ENCODE measurements around the gene MBD1.
"Not testable (repeated sequence)": the region's sequence is repeated elsewhere in the genome, so short reads cannot be mapped to it uniquely, and the experiment has no call there.

Gene MBD1

DNA sequence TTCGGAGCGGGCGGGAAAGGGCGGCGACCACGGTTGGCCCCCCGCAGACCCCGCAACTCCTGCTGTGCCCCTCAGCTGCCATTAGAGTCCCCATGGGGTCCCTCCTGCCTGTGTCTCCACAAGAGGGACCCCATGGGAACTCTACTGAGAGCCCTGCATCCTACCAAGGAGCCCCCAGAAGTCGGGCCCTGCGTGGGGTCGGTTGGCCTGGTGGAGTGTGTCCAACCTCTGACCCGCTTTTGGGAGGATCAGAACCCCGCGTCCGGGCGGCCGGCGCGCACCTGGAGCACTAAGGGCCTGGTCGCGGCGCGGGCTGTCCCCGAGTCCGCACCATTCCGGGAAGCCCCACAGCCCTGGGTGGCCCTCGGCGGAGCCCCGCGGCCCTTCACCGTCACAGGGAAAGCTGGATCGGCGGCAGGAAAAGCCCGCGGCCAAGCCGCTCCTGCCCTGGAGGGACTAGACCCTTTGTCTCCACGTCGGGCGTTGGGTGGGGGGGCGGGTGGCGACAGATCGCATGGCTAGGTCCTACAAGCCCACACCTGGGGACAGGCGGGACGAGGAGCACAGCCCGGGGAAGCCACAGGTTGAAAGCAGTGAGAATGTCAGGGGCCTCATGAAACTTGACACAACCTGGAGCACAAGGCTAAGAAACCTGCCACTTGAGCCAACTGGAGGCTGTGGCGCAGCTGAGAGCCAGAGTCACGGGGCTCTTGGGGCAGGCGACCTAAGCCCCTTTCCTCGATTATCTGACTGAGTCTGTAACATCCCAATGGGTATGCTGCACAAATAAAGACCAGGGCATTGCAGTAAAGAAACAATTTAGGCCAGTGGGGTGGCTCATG, 17.3 kb upstream of the MBD1 start:
- in situ Hi-C loops (cut with MboI; ENCODE audit: low pct_unique_long_range_greater_than_20kb, low sequenced_read_pairs), result no loop called here
- DNase-seq, result no peak

GRCh38 chr18:50297621-50298442, 16.5 kb upstream of the MBD1 start:
- in situ Hi-C loops (cut with MboI; ENCODE audit: low pct_unique_long_range_greater_than_20kb, low sequenced_read_pairs), result no loop called here
- DNase-seq, result peak; percentile 80

GRCh38 chr18:50293039-50293438, 11.7 kb upstream of the MBD1 start:
- no peak for DNase-seq
- in situ Hi-C loops (cut with MboI; ENCODE audit: low pct_unique_long_range_greater_than_20kb, low sequenced_read_pairs), result no loop called here

DNA sequence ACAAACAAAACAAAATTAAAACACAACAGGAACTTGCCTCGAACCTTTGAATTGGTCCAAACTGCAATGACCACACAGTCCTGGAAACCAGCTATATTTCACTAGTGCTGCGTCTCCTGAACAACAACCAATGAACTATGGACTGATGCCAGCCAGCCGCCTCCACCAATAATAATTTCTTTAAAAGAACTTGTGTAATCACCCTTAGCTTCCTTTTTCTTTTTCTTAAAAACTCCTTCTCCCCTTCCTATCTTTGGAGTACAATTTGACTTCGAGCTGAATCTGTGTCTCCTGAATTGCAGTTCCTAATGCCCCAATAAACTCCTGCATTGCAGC, 7.8 kb upstream of the MBD1 start:
- in situ Hi-C loops (cut with MboI; ENCODE audit: low pct_unique_long_range_greater_than_20kb, low sequenced_read_pairs), result no loop called here

GRCh38 chr18:50288348-50289107, 7.2 kb upstream of the MBD1 start:
- in situ Hi-C loops (cut with MboI; ENCODE audit: low pct_unique_long_range_greater_than_20kb, low sequenced_read_pairs); DNase-seq: not testable (repeated sequence)

More for the DNA sequence above, 7.8 kb upstream of the MBD1 start:
- no peak for DNase-seq

- DNase-seq, result peak; percentile 99
- in situ Hi-C loops (cut with MboI; ENCODE audit: low pct_unique_long_range_greater_than_20kb, low sequenced_read_pairs), result no loop called here
These were observed 6.4 kb upstream of the MBD1 start, which contains the start of gene CXXC1 for GRCh38 chr18:50287441-50288347. Gene CXXC1, minus strand, starts transcription at chr18:50287692. Its CDS starts 103 bp downstream, at chr18:50287589.

GRCh38 chr18:50287028-50287440, 5.7 kb upstream of the MBD1 start:
- in situ Hi-C loops (cut with MboI; ENCODE audit: low pct_unique_long_range_greater_than_20kb, low sequenced_read_pairs), result no loop called here
- DNase-seq, result no peak

- in situ Hi-C loops (cut with MboI; ENCODE audit: low pct_unique_long_range_greater_than_20kb, low sequenced_read_pairs), result no loop called here
These were observed 5.2 kb upstream of the MBD1 start for GRCh38 chr18:50286391-50287027.

DNA sequence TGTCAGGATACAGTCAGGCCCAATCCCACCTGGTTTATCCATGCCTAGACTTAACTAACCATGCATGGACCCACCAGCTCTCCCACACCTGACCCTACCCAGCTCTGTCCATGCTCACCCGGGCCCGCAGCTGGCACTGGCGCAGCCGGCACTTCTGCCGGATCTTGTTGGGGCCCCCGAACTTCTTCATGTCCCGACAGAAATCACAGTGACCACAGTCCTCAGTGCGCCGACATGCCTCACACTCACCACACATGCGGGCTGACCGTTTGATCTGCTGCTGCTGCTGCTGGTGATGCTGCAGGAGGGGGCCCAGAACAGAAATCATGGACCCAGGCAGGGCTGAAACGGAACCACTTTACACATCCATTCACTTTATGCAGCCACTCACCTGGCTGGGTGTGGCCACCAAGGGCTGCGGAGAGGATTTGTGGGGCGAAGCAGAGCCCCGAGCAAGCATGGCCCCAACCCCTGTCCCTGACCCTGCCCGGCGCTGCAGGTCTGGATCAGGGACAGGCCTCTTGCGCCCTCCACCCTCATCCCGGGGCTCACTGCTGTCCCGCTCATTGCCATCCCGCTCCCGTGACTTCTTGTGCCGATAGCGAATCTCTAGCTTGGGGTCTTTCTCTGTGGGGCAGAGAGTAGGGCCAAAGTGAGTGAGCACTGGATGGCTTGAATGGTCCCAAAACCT, 4.5 kb upstream of the MBD1 start:
- DNase-seq, result no peak
- in situ Hi-C loops (cut with MboI; ENCODE audit: low pct_unique_long_range_greater_than_20kb, low sequenced_read_pairs), result no loop called here

More at GRCh38 chr18:50286391-50287027, 5.2 kb upstream of the MBD1 start:
- no peak for DNase-seq

- no peak for DNase-seq
- in situ Hi-C loops (cut with MboI; ENCODE audit: low pct_unique_long_range_greater_than_20kb, low sequenced_read_pairs), result no loop called here
These were observed 3.7 kb upstream of the MBD1 start for GRCh38 chr18:50285071-50285470.

GRCh38 chr18:50284255-50284885, 3.0 kb upstream of the MBD1 start:
- no peak for DNase-seq
- in situ Hi-C loops (cut with MboI; ENCODE audit: low pct_unique_long_range_greater_than_20kb, low sequenced_read_pairs), result no loop called here

DNA sequence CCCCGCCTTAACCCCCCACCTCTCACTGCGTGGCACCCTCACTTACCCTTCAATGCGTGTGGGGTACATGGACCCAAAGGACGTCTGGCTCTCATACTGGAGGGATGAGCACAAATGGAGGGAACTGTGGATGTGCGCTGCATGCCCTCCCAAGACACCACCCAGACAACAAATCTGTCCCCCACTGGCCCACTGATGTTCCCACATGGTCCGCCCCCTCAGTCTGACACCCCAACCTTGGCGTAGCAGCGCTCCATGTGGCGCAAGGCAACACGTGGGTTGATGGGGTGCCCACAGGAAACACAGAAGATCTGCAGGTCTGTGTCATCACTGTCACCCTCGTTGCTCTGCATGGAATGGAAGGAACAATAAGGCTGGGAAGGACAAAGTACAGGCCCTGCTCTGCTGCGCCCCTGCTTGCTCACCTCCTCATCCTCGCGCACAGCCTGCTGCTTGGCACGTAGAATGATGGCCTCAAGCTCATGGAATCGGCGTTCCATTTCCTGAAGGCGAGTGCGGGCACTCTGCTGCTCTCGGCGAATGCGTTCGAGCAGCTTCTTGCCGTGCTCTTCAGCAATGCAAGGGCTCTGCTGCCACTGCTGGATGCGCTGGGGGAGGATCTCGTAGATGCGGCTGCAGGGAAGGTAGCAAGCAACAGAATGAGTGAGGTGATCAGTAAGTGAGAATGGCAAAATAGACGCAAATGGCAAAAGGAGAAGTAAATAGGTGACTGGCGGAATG, 2.3 kb upstream of the MBD1 start:
- DNase-seq, result no peak
- in situ Hi-C loops (cut with MboI; ENCODE audit: low pct_unique_long_range_greater_than_20kb, low sequenced_read_pairs), result no loop called here

DNA sequence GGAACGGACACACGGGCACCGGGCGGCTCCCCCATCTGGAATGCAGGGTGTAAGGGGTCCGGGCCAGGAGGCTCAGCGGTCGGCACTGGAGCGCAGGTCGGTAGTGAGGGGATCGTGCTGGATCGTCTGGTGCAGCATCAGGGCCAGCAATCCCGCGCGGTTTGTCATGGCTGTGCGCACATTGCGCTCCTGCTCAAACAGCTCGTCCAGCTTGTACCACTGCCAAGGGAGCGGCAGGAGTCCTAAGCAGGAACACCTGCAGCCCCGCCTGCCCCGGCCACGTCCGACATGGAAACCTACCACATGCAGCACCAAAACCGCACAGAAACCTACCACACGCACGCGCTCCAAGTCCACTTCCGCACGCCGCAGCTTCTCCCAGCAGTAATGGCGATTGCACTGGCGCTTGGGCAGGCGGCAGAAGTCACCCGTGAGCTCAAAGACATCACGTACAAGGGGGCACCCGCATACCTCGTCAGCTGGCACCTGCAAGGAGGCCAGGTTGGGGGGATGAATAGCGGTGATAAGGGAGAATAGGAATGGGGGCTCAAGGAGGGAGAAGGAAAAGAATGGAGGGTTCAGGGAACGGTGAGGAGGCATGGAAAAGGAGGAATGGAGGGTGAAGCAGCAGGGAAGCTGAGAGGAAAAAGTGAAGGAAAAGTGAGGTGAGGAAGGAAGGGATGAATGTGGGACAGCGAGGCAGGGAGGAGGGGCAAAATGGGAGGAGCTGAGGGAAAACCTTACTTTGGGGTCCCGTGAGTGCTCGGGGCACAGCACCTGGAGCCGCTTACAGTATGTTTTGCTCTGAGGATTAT, 1.4 kb upstream of the MBD1 start:
- in situ Hi-C loops (cut with MboI; ENCODE audit: low pct_unique_long_range_greater_than_20kb, low sequenced_read_pairs), result no loop called here
- no peak for DNase-seq

GRCh38 chr18:50281972-50282520, 723 bp upstream of the MBD1 start:
- DNase-seq, result no peak
- in situ Hi-C loops (cut with MboI; ENCODE audit: low pct_unique_long_range_greater_than_20kb, low sequenced_read_pairs), result no loop called here

DNA sequence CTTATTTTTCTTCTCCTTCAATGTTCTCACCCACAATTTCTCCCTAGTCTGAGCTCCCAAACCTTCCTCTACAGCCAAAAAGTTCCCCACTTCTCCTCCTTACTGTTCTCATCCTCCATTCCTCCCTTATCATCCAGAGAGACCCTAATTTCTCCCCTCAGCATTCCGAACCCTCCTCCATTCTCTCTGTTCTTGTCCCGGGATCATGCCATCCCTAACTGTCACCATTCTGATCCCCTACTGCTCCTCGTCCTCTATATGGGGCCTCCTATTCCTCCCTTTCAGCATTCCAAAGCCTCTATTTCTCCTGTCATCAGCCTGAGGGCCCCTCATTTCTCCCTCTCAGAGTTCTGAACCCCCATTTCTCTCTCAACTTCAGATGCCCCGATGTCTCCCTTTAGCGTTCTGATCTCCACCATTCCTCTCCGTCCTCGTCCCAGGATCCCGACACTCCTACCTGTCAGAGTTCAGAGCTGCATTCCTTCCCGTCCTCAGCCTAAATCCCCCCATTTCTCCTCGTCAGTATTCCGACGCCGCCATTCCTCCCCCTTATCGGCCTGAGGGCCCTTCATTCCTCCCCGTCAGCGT, 522 bp downstream of the MBD1 start:
- in situ Hi-C loops (cut with MboI; ENCODE audit: low pct_unique_long_range_greater_than_20kb, low sequenced_read_pairs), result no loop called here
- DNase-seq, result no peak

Measured in KBM-7 (cell line).